Subcutaneous adipose tissue (tissue), 4 donors: Measurements from ENCODE around the gene TFDP2. TPM values are rescaled to one million over a fixed set of nuclear protein-coding genes. Genes with fewer than 3 reads are reported as not detected.

Source experiments
- CTCF ChIP-seq: fragments of 450-650 bp; IDR thresholded peaks from one replicate; pipeline ENCODE4 v1.5.1; 2016; ENCODE audit warnings: low read depth, mild to moderate bottlenecking, control low read depth, antibody characterized with exemption, moderate library complexity
- total RNA-seq, 4 donors: library from RNA; depleted of rRNA; stranded (reverse); fragments of >200 nt; gene quantifications; one replicate each; pipeline ENCODE4 v1.1.0, GENCODE V29; 2016

TFDP2 gene
- total RNA-seq, 4 donors from 2014 or later = 56.4 to 238 (median 87.4) TPM

GRCh38 chr3:142026333-142026732 lies 123.0 kb downstream of the TFDP2 start:
- no peak for TF ChIP-seq CTCF

- no peak for TF ChIP-seq CTCF
These were observed 127.0 kb downstream of the TFDP2 start for GRCh38 chr3:142022381-142022780.

- TF ChIP-seq CTCF = no peak
These were observed 128.2 kb downstream of the TFDP2 start for GRCh38 chr3:142021127-142021526.

- no peak for TF ChIP-seq CTCF
These were observed 129.5 kb downstream of the TFDP2 start for GRCh38 chr3:142019794-142020320.

- no peak for TF ChIP-seq CTCF
These were observed 135.4 kb downstream of the TFDP2 start for GRCh38 chr3:142013993-142014392.

- TF ChIP-seq CTCF = no peak
These were observed 135.9 kb downstream of the TFDP2 start for GRCh38 chr3:142013326-142013980.

- no peak for TF ChIP-seq CTCF
These were observed 140.3 kb downstream of the TFDP2 start for GRCh38 chr3:142009029-142009428.
